ENCODE data around the gene ARID1A.

GRCh38 chr1:26758358-26758757 is 62.5 kb downstream of the ARID1A start:
- TF ChIP-seq CTCF (IDR thresholded peaks at IDR 0.05) (no peak), POLR2A (IDR thresholded peaks at IDR 0.05) (no peak)

All from ovary (tissue), 3 donors.